Nephron progenitor cell (in vitro differentiated cells): Measurements from ENCODE around the gene POLR1G.
"Not testable (repeated sequence)": the region's sequence is repeated elsewhere in the genome, so short reads cannot be mapped to it uniquely, and the experiment has no call there.

Experiments
- DNase-seq: peaks from one replicate; pipeline ENCODE4 v3.0.0; 2021
- H3K27ac Mint-ChIP-seq: 2 replicates; pipeline ENCODE4 v1.8.0; 2021; ENCODE audit warnings: mild to moderate bottlenecking, moderate library complexity, mixed read lengths
- H3K27me3 Mint-ChIP-seq: 2 replicates; pipeline ENCODE4 v1.8.0; 2021; ENCODE audit warnings: mild to moderate bottlenecking, low read depth, mixed read lengths; ENCODE audit not compliant: poor library complexity
- H3K36me3 Mint-ChIP-seq: 2 replicates; pipeline ENCODE4 v1.8.0; 2021; ENCODE audit warnings: low read depth, mixed read lengths
- H3K4me1 Mint-ChIP-seq: 2 replicates; pipeline ENCODE4 v1.8.0; 2021; ENCODE audit warnings: mixed read lengths
- H3K4me3 Mint-ChIP-seq: 2 replicates; pipeline ENCODE4 v1.8.0; 2021; ENCODE audit warnings: mild to moderate bottlenecking, moderate library complexity, mixed read lengths
- H3K9me3 Mint-ChIP-seq: 2 replicates; pipeline ENCODE4 v1.8.0; 2021; ENCODE audit warnings: mild to moderate bottlenecking, moderate library complexity, mixed read lengths
- CTCF ChIP-seq: fragments of 200-600 bp; sonication (generic); IDR thresholded peaks from 2 replicates; pipeline ENCODE4 v1.5.0; 2021; ENCODE audit warnings: antibody characterized with exemption

The POLR1G gene

GRCh38 chr19:45407091-45407375 lies 589 bp downstream of the POLR1G start:
- no peaks in the 10 kb centered on the region for H3K9me3 Mint-ChIP-seq
- peaks cover 69% of the 10 kb centered on the region for H3K4me1 Mint-ChIP-seq
- peaks cover 27% of the 10 kb centered on the region for H3K36me3 Mint-ChIP-seq
- H3K4me3 Mint-ChIP-seq: peak overlapping the region; percentile 89
- H3K27ac Mint-ChIP-seq: peak overlapping the region; percentile 58
- DNase-seq: no peak
- H3K27me3 Mint-ChIP-seq: peaks cover 30% of the 10 kb centered on the region
- no peak for TF ChIP-seq CTCF

GRCh38 chr19:45407585-45407984 lies 1.1 kb downstream of the POLR1G start:
- DNase-seq, H3K27ac Mint-ChIP-seq, H3K9me3 Mint-ChIP-seq: not testable (repeated sequence)
- Mint-ChIP-seq H3K4me1 (peaks cover 69% of the 10 kb centered on the region), H3K36me3 (peaks cover 32% of the 10 kb centered on the region), H3K4me3 (peak overlapping the region; percentile 89), H3K27me3 (peaks cover 27% of the 10 kb centered on the region)

DNA sequence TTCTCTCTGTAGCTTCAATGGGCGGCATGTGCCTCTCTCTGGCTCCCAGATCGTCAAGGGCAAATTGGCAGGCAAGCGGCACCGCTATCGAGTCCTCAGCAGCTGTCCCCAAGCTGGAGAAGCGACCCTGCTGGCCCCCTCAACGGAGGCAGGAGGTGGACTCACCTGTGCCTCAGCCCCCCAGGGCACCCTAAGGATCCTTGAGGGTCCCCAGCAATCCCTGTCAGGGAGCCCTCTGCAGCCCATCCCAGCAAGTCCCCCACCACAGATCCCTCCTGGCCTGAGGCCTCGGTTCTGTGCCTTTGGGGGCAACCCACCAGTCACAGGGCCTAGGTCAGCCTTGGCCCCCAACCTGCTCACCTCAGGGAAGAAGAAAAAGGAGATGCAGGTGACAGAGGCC lies 1.7 kb downstream of the POLR1G start:
- H3K4me1 Mint-ChIP-seq: peaks cover 65% of the 10 kb centered on the region

GRCh38 chr19:45408830-45409556 lies 2.5 kb downstream of the POLR1G start:
- peak overlapping the region; percentile 81 for H3K27ac Mint-ChIP-seq
- no peak for TF ChIP-seq CTCF
- H3K36me3 Mint-ChIP-seq: peaks cover 46% of the 10 kb centered on the region
- H3K4me1 Mint-ChIP-seq: peaks cover 56% of the 10 kb centered on the region
- no peak overlapping the region for H3K4me3 Mint-ChIP-seq
- no peaks in the 10 kb centered on the region for H3K9me3 Mint-ChIP-seq
- no peak for DNase-seq
- H3K27me3 Mint-ChIP-seq: peaks cover 14% of the 10 kb centered on the region

More for the DNA sequence above, 1.7 kb downstream of the POLR1G start:
- TF ChIP-seq CTCF: no peak
- H3K4me3 Mint-ChIP-seq: peak overlapping the region; percentile 70
- H3K27me3 Mint-ChIP-seq: peaks cover 23% of the 10 kb centered on the region
- H3K9me3 Mint-ChIP-seq: no peaks in the 10 kb centered on the region
- H3K27ac Mint-ChIP-seq: peak overlapping the region; percentile 53
- no peak for DNase-seq
- peaks cover 37% of the 10 kb centered on the region for H3K36me3 Mint-ChIP-seq

DNA sequence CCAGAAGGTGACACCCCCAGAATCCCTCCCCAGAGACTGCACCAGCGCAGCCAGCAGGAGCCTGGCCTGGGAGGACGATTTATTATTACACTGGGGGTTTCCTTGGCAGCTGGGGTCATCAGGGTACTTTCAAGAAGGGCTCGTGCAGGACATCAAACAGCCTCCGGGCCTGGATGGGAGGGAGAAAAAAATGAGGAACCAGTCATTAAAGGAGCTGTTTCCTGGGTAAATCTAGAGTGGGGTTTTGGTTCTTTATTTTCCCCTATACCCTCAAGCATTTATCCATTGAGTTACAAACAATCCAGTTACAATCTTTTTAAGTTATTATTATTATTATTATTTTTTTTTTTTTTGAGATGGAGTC lies 3.1 kb downstream of the POLR1G start:
- Mint-ChIP-seq H3K4me1 (peaks cover 51% of the 10 kb centered on the region), H3K36me3 (peaks cover 51% of the 10 kb centered on the region), H3K27me3 (peaks cover 9% of the 10 kb centered on the region), H3K9me3 (no peaks in the 10 kb centered on the region), H3K27ac (no peak overlapping the region), H3K4me3 (no peak overlapping the region)
- TF ChIP-seq CTCF: no peak
- no peak for DNase-seq

GRCh38 chr19:45410330-45410729 lies 3.9 kb downstream of the POLR1G start:
- not testable (repeated sequence) for H3K4me3 Mint-ChIP-seq, H3K27me3 Mint-ChIP-seq, DNase-seq, H3K9me3 Mint-ChIP-seq
- Mint-ChIP-seq H3K36me3 (peaks cover 54% of the 10 kb centered on the region), H3K27ac (peak overlapping the region; percentile 16), H3K4me1 (peaks cover 43% of the 10 kb centered on the region)

DNA sequence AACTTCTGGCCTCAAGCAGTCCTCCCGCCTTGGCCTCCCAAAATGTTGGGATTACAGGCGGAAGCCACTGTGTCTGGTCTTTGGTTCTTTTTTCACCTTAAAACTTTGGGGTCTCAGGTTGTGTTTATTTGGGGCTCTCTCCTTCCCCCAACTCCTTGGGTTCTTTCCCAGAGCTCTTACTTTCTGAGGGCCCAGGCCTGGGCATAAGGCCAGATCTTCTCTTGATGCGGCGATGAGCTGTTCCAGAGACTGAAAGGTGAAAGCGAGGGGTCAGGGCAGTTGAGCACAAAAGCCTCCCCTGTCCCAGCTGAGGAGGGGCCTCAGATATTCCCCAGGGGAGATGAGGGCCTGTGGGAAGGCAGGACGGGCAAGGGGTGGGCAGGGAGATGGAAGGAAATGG lies 7.1 kb downstream of the POLR1G start:
- H3K9me3 Mint-ChIP-seq: no peaks in the 10 kb centered on the region
- no peak for TF ChIP-seq CTCF
- H3K36me3 Mint-ChIP-seq: peaks cover 69% of the 10 kb centered on the region
- H3K27me3 Mint-ChIP-seq: no peaks in the 10 kb centered on the region
- H3K27ac Mint-ChIP-seq: no peak overlapping the region
- H3K4me1 Mint-ChIP-seq: peaks cover 17% of the 10 kb centered on the region
- H3K4me3 Mint-ChIP-seq: no peak overlapping the region
- no peak for DNase-seq
